HG03457 (cell line): ENCODE data around the gene IGF1R.

Source experiments
- ATAC-seq: cut with Tn5 transposase; IDR thresholded peaks from one replicate; pipeline ENCODE4 v1.9.1; 2021; ENCODE audit warnings: moderate number of reproducible peaks; ENCODE audit not compliant: unreplicated experiment

IGF1R gene

DNA sequence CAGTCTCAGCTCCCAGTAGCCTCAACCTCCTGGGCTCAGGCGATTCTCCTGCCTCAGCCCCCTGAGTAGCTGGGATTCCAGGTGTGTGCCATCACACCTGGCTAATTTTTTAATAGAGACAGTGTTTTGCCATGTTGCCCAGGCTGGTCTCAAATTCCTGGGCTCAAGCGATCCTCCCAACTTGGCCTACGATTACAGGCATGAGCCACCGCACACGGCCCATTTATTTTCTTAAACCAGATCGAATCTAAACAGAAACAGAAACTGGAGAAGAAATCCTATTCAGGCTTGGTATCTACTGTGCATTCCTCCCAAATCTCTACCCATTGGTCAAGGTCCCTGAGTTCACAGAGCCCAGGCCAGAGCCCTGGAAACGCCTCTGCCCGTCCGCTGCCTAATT is 285.1 kb downstream of the IGF1R start:
- no peak for ATAC-seq

DNA sequence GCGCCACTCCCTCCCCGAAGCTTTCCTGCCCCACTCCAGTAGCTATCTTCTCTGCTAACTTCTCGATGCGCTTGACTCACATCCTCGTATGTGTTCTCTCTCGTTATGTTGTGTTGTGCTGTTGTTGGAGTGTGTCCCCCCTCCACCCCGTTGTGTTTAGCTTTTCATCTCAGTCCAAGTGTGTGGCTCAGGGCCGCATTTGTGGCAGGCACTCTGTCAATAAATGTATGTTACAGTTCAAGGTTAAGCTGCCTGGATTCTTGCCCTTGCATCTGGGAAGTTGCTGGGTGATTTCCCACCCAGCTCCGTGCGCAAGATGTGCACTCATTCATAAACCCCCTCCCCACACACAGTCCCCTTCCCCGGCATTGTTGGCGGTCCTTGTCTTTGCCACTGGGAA is 287.4 kb downstream of the IGF1R start:
- no peak for ATAC-seq

DNA sequence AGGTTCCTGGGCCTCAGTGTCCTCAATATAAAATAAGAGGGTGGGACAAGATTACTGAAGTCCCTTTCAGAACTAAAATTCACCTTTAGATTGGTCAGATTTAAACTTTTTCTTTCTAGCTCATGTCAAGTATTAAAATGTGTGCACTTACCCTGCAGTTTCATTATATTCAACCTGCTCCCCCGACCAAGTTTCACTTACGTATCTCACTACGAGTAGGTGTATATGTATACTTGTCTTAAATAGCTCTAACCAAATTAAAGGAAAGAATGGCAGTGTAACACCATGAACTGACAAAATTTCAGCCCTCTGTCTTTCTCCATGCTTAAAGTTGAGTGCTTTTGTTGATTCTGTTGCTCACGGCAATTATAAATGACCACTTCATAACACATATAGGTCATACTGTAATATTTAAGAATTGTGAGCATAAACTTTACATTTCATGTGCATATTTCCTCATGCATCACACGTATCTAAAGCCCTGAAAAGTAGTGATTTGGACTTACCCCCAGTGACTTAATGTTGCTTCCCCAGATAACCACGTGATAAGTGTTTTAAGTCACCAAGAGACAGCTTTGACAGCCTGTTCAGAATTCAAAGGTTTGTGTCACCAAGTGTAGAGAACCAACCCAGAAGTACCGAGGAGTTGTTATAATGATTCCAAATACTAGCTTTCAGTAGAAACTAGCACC is 289.2 kb downstream of the IGF1R start:
- no peak for ATAC-seq

DNA sequence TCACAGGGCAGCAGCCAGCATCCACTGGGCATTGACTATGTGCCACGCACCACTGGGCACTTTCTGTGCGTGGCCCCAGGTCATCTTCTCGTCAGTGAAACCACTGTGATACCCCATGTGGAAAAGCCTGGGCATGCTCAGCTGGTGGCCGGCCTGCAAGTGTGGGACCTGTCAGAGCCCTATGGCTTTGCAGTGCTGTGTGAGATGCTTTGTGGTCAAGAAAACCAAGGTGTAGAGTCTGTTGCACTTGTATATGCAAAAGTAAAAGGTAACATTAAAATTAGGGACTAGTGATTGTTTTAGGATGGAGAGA is 289.7 kb downstream of the IGF1R start:
- no peak for ATAC-seq

DNA sequence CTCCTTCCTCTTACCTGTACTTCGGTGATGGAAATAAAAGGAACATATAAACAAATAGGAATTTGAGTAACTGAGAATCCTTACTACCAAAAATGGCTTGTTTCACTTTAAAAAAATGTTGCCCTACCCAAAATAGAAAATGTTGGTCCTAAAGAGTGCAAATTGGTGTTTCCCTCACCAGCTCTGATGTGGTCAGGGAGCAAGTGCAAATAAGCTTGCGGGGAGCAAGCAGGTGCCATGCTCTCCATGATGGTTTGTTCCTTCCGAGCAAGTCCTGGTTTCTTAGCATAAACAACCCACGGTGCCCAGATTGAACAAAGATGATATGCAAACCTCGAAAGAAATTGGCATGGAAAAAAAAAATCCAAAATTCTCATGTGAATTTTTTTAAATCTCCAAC is 290.5 kb downstream of the IGF1R start:
- ATAC-seq = no peak

DNA sequence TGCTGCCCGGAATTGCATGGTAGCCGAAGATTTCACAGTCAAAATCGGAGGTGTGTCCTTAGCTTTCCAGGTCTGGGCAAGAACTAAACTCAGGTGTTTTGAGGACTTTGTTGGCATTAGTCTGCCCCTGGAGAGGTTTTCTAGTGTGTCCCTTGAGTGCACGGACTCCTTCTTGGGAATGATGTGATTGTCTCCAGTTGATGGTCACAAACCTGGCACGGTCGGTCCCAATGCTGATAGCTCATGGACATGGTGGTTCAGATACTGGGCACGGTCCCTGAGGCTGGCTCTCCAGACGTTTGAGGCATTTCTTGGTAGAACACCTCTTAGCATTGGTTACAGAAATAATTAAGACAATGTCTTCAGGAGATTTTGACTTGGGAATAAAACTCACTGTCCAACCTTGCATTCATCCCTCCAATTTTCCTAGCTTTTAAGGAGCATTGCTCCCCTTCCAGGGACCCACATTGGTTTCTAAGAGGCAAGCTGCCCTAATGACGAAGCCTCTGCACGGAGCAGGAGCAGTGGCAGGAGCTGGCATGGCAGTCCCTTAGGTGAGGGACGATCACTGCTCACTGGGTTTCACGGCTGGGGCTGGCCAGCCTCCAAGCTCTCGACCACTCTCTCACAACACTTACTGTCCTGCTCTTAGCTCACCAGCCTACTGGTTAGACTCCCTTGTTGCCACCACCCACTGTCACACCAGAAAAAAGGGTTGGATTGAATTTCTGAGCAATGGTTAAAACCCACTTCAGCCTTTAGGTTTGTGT is 291.2 kb downstream of the IGF1R start:
- no peak for ATAC-seq

DNA sequence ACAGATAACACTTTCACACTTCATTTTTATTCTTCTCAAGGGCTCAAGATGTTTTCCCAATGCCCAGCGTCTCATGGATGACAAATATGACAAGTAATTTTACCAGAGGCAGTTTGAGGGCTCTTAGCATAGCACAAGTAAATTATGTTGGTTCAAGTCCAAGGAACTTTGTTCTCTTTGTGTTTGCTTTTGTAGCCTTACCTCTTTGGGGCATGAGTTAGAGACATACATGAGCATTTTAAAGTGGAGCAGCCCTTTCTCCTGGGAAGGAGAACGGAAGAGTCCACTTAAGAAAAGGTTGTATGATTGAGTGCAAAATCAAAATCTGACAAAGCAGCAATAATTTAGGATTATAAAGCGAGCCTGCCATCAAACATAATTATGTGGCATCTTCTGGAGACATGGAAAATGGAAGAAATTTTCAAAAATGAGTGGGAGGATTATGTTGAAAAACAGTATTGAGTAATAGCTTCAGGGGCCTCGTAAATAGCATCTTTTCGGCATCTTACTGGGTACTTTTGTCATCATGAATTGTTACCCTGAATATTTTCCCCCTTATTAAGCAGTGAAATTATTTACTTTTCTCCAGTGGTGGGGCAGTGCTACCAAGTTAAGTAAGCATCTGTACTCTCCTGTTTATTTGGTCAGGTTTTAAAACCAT is 293.4 kb downstream of the IGF1R start:
- ATAC-seq = no peak

DNA sequence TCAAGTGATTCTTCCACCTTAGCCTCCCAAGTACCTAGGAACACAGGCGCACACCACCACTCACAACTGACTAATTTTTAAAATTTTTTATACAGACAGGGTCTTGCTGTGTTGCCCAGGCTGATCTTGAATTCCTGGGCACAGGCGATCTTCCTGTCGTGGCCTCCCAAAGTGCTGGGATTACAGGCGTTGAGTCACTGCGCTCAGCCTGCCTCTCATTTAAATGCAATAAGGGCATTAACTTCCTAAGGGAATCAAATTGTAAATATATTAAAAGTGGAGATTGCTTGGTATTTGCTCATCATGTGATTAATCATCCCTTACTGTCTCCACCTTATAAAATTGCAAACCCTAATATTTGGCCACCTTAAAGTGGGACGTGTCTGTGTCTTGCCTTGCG is 294.1 kb downstream of the IGF1R start:
- no peak for ATAC-seq

DNA sequence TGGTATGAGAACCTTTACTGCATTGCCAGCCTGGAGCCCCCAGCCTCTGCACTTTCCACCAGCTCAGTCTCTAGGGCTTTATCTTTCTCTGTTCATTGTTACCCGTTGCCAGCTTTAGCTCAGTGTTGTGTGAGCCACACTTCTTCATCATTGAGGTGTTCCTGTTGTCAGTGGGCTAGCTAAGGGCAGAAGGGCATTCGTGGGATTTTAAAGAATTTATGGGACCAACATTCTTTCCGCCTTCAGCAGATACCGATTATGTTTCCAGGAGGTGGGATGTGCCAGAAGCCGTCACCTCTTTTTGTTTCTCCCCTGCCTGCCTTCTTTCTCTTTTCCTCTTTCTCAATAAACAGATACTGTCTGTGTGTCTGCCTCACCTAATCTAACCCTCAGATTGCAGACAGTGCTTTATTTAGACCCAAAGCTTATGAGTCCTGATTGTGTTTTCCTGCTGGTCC is 294.7 kb downstream of the IGF1R start:
- no peak for ATAC-seq

DNA sequence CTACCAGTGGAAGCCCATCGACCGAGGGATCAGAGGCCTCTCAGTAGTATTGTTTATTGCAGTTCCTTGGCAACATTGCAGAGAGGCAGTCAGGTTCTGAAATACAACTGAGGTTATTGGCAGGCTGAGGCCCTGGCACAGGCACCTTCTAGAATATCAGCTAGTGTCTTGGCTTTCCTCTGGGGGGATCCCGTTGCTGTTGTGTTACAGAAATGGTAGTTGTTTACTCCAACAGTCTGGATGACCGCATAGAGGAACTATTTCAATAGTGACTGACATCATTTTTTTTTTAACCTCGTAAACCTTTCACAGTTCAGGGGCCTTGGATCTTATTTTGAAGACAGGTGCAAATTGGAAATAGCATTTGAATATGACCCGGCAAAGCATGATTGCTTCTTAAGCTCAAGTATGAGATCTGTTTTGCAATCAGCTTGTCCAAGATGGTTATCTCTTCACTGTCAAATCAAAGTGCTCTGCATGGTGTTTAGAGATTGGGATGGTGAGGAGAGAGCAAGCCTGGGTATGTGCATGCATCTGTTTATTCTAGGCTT is 295.3 kb downstream of the IGF1R start:
- no peak for ATAC-seq

DNA sequence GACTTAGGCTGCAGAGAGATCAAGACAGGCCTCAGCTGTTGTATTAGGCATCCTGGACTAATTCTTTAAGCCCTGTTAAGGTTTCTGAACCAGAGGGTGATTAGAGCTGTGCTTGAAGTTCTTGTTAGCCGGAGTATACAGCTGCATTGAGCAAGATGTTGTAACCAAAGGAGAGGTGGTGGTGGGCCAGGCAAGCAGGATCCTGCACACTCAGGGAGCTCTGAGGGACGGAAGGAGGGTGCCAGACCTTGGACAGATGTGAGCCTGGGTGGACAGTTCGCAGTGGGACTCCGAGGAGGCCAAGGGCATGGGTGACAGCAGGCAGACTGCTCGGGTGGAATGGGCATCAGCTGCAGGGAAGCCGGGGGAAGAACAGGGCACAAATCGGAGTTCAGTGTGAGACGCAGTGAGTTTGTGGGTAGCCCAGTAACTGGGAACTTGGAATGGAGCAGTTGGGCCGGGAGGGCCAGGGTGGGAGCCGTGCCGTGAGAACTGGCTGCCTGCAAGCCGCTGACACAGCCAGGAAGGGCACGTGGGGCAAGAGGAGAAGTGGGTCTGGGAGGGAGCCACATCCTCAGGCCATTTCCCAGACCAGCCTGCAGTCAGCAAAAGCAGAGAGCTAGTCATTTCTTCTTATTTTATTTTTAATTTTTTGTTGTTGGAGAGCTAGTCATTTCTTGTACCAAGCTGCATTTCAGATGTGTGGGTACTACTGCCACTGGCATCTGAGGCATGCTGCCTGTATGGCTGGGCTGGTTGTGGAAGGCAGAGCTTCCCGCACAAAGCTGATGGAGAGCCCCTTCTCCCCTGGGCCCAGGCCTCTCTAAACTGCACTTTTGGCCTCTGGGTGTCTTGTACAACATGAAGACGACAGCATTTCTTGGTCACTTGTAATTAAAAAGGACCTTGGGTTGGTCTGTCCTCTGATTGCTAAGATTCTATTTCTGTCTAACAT is 298.2 kb downstream of the IGF1R start:
- ATAC-seq = no peak

DNA sequence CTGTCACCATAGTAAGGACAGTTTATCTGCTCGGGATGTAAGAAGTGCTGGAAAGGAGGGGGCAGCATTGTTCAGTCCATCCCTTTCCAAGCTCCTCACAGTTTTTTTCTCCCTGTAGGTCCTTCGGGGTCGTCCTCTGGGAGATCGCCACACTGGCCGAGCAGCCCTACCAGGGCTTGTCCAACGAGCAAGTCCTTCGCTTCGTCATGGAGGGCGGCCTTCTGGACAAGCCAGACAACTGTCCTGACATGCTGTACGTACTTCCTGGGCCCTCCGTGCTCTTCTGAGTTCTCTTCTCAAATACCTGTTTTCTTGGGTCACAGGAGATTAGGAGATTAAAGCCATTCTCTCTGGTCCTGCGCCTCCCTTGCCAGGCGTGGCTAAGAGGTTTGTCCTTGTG is 300.1 kb downstream of the IGF1R start:
- no peak for ATAC-seq

DNA sequence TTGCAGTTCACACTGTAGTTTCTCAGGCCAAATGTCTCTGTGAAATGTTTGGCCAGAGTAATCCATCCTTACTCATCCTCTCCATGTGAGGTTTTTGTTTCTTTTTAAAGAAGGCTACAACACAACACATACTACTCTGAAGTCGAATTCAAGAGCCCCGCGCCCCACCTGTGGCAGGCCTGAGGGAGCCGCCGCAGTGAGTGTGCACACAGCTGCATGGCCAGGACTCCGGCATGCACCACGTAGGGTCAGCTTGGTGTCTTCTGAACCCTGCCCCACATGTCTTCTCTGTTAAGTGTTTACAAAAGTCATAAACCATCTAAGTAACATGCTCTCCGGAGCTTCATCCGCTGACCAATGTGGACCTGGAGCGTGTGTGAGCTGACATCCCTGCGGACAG is 300.6 kb downstream of the IGF1R start:
- no peak for ATAC-seq

DNA sequence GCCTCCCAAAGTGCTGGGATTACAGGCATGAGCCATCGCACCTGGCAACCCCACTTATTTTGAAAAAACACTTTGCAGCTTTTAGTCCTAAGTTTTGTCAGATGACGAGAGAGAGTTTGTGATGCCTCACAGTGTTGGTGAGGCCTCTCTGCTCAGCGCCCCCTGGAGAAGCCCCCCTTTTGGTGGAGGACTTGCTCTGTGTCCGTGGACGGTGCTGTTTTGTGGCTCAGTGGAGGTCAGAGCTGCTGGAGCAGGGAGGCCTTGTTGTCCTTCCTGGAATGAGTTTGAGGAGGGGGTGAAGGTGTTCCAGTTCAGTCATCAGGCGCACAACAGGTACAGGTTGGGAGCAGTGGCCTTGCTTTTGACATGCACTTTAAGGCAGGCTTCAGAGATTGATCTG is 301.3 kb downstream of the IGF1R start:
- ATAC-seq = no peak

DNA sequence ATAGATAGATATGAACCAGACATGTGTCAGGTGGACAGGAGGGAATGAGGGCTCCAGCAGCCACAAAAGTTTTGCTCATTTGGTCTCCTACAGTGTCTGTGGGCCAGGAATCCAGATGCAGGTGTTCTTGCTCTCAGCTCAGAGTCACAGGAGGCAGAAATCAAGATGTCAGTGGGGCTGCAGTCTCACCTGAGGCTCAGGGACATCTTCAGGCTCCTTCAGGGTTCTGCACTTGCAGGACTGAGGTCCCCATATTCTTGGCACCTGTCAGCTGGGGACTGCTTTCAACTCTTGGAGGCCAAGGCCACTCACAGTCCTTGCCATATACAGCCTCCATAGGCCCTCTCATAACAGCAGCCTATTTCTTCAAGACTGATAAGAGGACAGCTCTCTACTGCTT is 301.9 kb downstream of the IGF1R start:
- ATAC-seq = no peak

DNA sequence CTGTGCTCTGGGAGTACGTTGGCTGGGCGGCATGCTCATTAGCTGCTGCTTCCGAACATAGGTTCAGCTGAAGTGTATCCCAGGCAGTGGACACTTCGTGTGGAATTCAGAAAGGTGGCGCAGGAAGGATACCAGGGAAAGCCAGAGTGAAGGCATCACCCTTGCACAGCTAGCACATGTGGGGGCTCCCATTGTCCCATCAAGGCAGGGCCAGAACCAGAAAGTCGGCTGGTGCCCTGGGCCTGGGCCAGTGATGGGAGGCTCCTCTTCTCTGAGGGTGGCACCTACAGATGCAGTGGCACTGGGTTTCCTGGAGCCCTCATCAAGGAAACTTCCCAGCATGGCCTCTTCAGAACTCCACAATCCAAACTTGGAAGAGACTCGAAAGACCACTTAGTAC is 302.7 kb downstream of the IGF1R start:
- ATAC-seq = no peak

DNA sequence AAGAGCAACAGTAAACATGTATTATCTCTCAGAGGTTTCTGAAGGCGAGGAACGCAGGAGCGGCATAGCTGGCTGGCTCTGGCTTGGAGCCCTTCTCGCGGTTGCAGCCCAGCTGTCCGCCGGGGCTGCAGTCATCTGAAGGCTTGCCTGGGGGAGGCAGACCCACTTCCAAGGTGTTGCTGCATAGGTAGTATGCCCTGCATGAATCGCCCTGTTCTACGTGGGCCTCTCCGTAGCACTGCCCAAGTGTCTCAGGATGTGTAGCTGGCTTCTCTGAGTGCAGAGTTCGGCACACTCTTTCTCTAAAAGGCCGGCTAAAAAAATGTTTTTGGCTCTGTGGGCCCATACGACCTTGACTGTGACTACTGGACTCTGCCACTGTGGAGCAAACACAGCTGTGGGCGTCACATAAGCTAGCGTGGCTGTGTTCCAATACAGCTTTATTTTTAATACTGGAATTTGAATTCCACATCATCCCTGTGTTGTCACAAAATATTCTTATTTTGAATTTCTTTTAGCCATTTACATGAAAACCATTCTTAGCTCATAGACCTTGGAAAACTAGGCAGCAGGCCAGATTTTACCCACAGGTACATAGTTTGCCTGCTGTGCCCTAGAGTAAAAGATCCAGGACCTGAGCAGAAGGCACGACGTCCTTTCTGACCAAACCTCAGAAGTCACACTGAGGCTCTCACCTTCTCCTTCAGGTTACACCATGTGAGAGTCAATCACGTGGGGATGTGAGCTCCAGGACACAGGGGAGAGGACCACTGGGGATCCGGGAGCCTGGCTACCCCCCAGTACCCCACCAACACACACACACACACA is 303.4 kb downstream of the IGF1R start:
- no peak for ATAC-seq

DNA sequence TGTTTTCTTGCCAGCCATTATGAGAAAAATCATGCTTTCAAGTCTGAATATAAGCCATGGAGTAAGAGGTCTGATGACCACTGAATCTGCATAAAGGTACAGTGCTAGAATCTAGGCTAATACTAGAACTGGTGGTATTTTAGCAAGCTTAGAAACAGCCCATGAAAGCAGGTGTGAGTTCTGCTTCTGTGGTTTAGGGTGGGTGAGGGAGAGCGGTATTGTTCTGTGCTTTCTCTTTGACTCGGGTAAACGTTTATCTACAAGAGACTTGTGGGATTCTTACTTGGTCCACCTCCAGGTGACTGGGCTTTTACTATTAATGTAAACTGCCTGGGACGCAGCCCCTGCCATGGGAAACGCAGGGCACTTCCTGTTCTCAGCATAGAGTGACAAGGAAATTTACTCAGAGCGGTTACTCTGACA is 304.1 kb downstream of the IGF1R start:
- ATAC-seq = peak; percentile 90

DNA sequence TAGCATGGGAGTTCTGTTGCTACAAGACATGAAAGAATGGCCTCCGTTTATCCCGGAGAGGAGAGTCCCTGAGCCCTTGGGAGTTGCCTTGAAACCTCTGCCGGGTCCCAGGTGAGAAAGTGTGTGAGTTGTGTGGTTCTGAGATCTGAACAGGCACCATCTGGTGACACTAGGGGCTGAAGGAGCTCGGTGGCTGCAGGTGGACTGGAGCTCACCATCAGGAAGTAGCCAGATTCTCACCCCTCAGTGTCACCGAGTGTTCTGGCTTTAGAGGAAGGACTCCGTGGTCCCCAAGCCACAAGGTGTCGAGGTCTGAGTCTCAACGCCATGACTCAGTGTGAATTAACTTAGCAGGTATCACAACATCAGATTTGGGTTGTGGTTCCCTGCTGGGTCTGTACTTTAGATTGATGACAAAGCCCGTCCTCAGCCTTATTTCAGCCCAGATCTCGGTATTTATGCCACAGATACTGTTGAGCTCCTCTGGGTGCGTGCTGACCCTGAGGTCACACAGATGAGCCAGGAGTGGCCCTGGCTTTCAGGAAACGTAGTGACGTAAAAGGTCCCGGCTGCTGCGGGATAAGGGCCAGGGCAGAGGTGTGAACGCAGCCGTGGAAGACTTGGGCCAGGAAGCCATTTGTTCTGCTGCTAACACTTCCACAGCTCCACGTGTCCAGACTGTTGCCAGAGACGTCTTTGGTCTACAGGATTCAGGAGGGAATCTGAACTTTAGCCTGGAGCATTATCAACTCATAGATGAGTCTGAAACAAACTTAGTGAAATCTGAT is 304.9 kb downstream of the IGF1R start:
- no peak for ATAC-seq
